Uterine smooth muscle cell (primary cell): Measurements from ENCODE around the gene PILRA. TPM values are rescaled to one million over a fixed set of nuclear protein-coding genes. Genes with fewer than 3 reads are reported as not detected.

Experiments used
- total RNA-seq: library from RNA; depleted of rRNA; stranded (reverse); fragments of >200 nt; gene quantifications from 2 replicates; pipeline ENCODE4 v1.2.3, GENCODE V29; 2014

The PILRA gene
- 0.12 TPM in 1 of 2 replicates, not detected in the other for total RNA-seq

GRCh38 chr7:100373261-100373831 lies at the start of gene PILRA:
TSS of gene PILRA (plus strand) at chr7:100373487. CDS start at chr7:100373657, 170 bp downstream.

GRCh38 chr7:100358027-100358856 lies 15.0 kb upstream of the PILRA start, which contains the start of gene PILRB:
TSS of gene PILRB (plus strand) at chr7:100358117. CDS start at chr7:100358303, 186 bp downstream.

GRCh38 chr7:100428199-100428966 lies 55.1 kb downstream of the PILRA start, which contains the start of gene ZCWPW1:
TSS of gene ZCWPW1 (minus strand) at chr7:100428703. CDS start at chr7:100420649, 8,054 bp downstream.

GRCh38 chr7:100429637-100430492 lies 56.6 kb downstream of the PILRA start, which contains the start of gene MEPCE:
TSS of gene MEPCE (plus strand) at chr7:100429831. CDS start at chr7:100430019, 188 bp downstream.

Other genes starting within 250 kb of the PILRA start
- gene MBLAC1, start 246.5 kb upstream of the PILRA start, total RNA-seq = 2.6 and 3.1 TPM in 2 replicates
- gene LAMTOR4, start 224.6 kb upstream of the PILRA start, total RNA-seq = 80.3 and 91.4 TPM in 2 replicates
- gene TRAPPC14, start 214.8 kb upstream of the PILRA start, total RNA-seq = 6.6 and 10.9 TPM in 2 replicates
- 0.55 and 1.6 TPM in 2 replicates for gene GAL3ST4, start 204.9 kb upstream of the PILRA start, total RNA-seq
- gene GPC2, start 196.1 kb upstream of the PILRA start, total RNA-seq = 1.2 and 2.2 TPM in 2 replicates
- 0.62 and 1.00 TPM in 2 replicates for gene STAG3, start 195.6 kb upstream of the PILRA start, total RNA-seq
- not detected in 2 replicates for gene PVRIG, start 153.5 kb upstream of the PILRA start, total RNA-seq
- gene SPDYE3, start 65.8 kb upstream of the PILRA start, total RNA-seq = not detected in 2 replicates
- gene PILRB, start 15.4 kb upstream of the PILRA start, total RNA-seq = 8.1 and 9.4 TPM in 2 replicates
- gene ZCWPW1, start 55.2 kb downstream of the PILRA start, total RNA-seq = 1.4 TPM in 2 replicates
- gene MEPCE, start 56.3 kb downstream of the PILRA start, total RNA-seq = 28.5 and 40.4 TPM in 2 replicates
- 32.9 and 36.2 TPM in 2 replicates for gene PPP1R35, start 63.0 kb downstream of the PILRA start, total RNA-seq
- gene SPACDR, start 90.8 kb downstream of the PILRA start, total RNA-seq = 0.37 TPM in 1 of 2 replicates, not detected in the other
- 23.0 and 23.6 TPM in 2 replicates for gene TSC22D4, start 105.7 kb downstream of the PILRA start, total RNA-seq
- 1.2 and 2.5 TPM in 2 replicates for gene NYAP1, start 110.4 kb downstream of the PILRA start, total RNA-seq
- gene AGFG2, start 165.7 kb downstream of the PILRA start, total RNA-seq = 4.4 and 5.1 TPM in 2 replicates
- not detected in 2 replicates for gene SAP25, start 200.4 kb downstream of the PILRA start, total RNA-seq
- 17.7 and 21.7 TPM in 2 replicates for gene LRCH4, start 212.6 kb downstream of the PILRA start, total RNA-seq
- 0.55 and 1.4 TPM in 2 replicates for gene FBXO24, start 212.8 kb downstream of the PILRA start, total RNA-seq
- 79.7 and 107 TPM in 2 replicates for gene PCOLCE, start 228.9 kb downstream of the PILRA start, total RNA-seq
- 3.5 and 5.6 TPM in 2 replicates for gene MOSPD3, start 239.1 kb downstream of the PILRA start, total RNA-seq